Astrocyte of the cerebellum (primary cell): ENCODE data around the gene NCAPD2.

Source experiments
- DNase-seq: peaks from one replicate; pipeline ENCODE4 v3.0.0-alpha.2; 2011; ENCODE audit warnings: low read depth
- H3K4me3 ChIP-seq: 2 replicates; pipeline ENCODE4 v1.5.1; 2011; ENCODE audit warnings: mild to moderate bottlenecking, low read depth, low read length, moderate library complexity
- CTCF ChIP-seq: IDR thresholded peaks from 2 replicates; pipeline ENCODE4 v1.5.1; 2012; ENCODE audit warnings: low read length, low read depth, moderate library complexity, mild to moderate bottlenecking; ENCODE audit errors: missing control alignments
- in situ Hi-C: cut with HindIII; loops from 2 replicates; pipeline ENCODE4 v1.10.0; 2017; ENCODE audit warnings: low sequenced_read_pairs

The NCAPD2 gene

DNA sequence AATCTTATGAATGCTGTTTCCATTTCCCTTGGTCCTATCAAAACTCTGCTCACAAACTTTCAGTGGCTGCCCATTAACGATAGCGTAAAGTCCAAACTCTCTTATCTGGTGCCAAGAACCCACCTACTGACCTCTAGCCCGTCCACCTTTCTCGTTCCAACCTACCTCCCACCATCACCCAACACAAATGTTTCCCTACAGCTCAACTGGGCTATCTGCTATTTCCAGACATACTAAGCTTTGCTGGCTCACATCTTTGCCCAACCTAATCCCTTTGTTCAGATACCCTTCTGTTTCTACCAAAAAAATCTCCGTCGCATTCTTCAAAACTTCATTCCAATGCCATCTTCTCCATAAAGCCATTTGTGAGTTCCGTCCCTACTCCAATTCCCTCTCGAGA, 81.7 kb downstream of the NCAPD2 start:
- in situ Hi-C loops = no loop called here
- no peak for TF ChIP-seq CTCF
- no peak for DNase-seq
- no peak overlapping the region for H3K4me3 ChIP-seq
